Mesenchymal stem cell (in vitro differentiated cells and primary cell): ENCODE measurements around the gene RIF1. TPM values are rescaled to one million over a fixed set of nuclear protein-coding genes. Genes with fewer than 3 reads are reported as not detected.

Experiments used
- DNase-seq: peaks from one replicate; pipeline ENCODE4 v3.0.0-alpha.2; 2013
- H2AFZ ChIP-seq: one replicate; pipeline ENCODE4 v1.6.1; 2013; ENCODE audit warnings: low read depth, mild to moderate bottlenecking, control low read depth, inconsistent platforms, low read length, moderate library complexity
- H2AK5ac ChIP-seq: 2 replicates; pipeline ENCODE4 v1.6.1; 2013; ENCODE audit warnings: low read length, moderate library complexity, mild to moderate bottlenecking, inconsistent platforms; ENCODE audit not compliant: severe bottlenecking
- H2BK120ac ChIP-seq: one replicate; pipeline ENCODE4 v1.6.1; 2013; ENCODE audit warnings: low read depth, mild to moderate bottlenecking, inconsistent platforms, low read length, moderate library complexity
- H2BK12ac ChIP-seq, 2 experiments: one replicate each; pipeline ENCODE4 v1.6.1; 2013; ENCODE audit warnings: inconsistent platforms in 2 of 2, low read length in 2 of 2, mild to moderate bottlenecking in 2 of 2, moderate library complexity in 2 of 2, control low read depth in 1 of 2
- H2BK15ac ChIP-seq: one replicate; pipeline ENCODE4 v1.6.1; 2013; ENCODE audit warnings: mild to moderate bottlenecking, low read depth, inconsistent platforms; ENCODE audit not compliant: poor library complexity, severe bottlenecking
- H2BK5ac ChIP-seq: 2 replicates; pipeline ENCODE4 v1.6.1; 2013; ENCODE audit warnings: low read depth, mild to moderate bottlenecking, low read length, control low read depth, inconsistent platforms; ENCODE audit not compliant: poor library complexity, severe bottlenecking
- H3K14ac ChIP-seq, 2 experiments: one replicate each; pipeline ENCODE4 v1.6.1; 2013; ENCODE audit warnings: inconsistent platforms in 2 of 2, low read length in 2 of 2, control low read depth in 1 of 2, mild to moderate bottlenecking in 1 of 2, moderate library complexity in 1 of 2
- H3K18ac ChIP-seq, 2 experiments: one replicate each; pipeline ENCODE4 v1.6.1; 2013; ENCODE audit warnings: inconsistent platforms in 2 of 2, low read length in 2 of 2, control low read depth in 1 of 2, low read depth in 1 of 2, mild to moderate bottlenecking in 1 of 2
- H3K23ac ChIP-seq, 2 experiments: one replicate each; pipeline ENCODE4 v1.6.1; 2013; ENCODE audit warnings: inconsistent platforms in 2 of 2, low read length in 2 of 2, mild to moderate bottlenecking in 2 of 2, moderate library complexity in 2 of 2, control low read depth in 1 of 2
- H3K27ac ChIP-seq: 2 replicates; pipeline ENCODE4 v1.5.1; 2013; ENCODE audit warnings: mild to moderate bottlenecking, moderate library complexity, low read length, control low read depth, inconsistent platforms; ENCODE audit not compliant: poor library complexity, severe bottlenecking
- H3K27me3 ChIP-seq, 2 experiments: 2 replicates each; pipeline versions ENCODE4 v1.6.1 to v1.7.0; 2013; ENCODE audit warnings: low read length in 2 of 2, mild to moderate bottlenecking in 2 of 2, moderate library complexity in 2 of 2, control low read depth in 1 of 2, inconsistent platforms in 1 of 2; ENCODE audit not compliant: control insufficient read depth in 1 of 2, insufficient read depth in 1 of 2
- H3K36me3 ChIP-seq, 2 experiments: 2 replicates each; pipeline versions ENCODE4 v1.6.1 to v1.7.0; 2013; ENCODE audit warnings: low read length in 2 of 2, control low read depth in 1 of 2, inconsistent platforms in 1 of 2, low read depth in 1 of 2, mild to moderate bottlenecking in 1 of 2; ENCODE audit not compliant: insufficient read depth in 2 of 2, control insufficient read depth in 1 of 2
- H3K4ac ChIP-seq, 2 experiments: one replicate each; pipeline ENCODE4 v1.6.1; 2013; ENCODE audit warnings: inconsistent platforms in 2 of 2, low read length in 2 of 2, mild to moderate bottlenecking in 2 of 2, moderate library complexity in 2 of 2, control low read depth in 1 of 2, low read depth in 1 of 2
- H3K4me1 ChIP-seq: 2 replicates; pipeline ENCODE4 v1.6.1; 2013; ENCODE audit warnings: low read depth, low read length, control low read depth; ENCODE audit not compliant: control insufficient read depth, insufficient read depth
- H3K4me2 ChIP-seq: 2 replicates; pipeline ENCODE4 v1.6.1; 2013; ENCODE audit warnings: low read length, mild to moderate bottlenecking, inconsistent platforms; ENCODE audit not compliant: poor library complexity, severe bottlenecking
- H3K4me3 ChIP-seq, 2 experiments: 2 replicates each; pipeline versions ENCODE4 v1.5.1 to v1.7.0; 2013; ENCODE audit warnings: low read length in 2 of 2, mild to moderate bottlenecking in 2 of 2, control low read depth in 1 of 2, low read depth in 1 of 2; ENCODE audit not compliant: insufficient read depth in 1 of 2
- H3K79me1 ChIP-seq: replicated peaks from 2 replicates; pipeline ENCODE4 v1.6.1; 2013; ENCODE audit warnings: mild to moderate bottlenecking, control low read depth, low read length, inconsistent platforms; ENCODE audit not compliant: poor library complexity, severe bottlenecking
- H3K9ac ChIP-seq: 2 replicates; pipeline ENCODE4 v1.7.0; 2013; ENCODE audit warnings: mild to moderate bottlenecking, low read length, moderate library complexity
- H3K9me3 ChIP-seq: 2 replicates; pipeline ENCODE4 v1.7.0; 2013; ENCODE audit warnings: mild to moderate bottlenecking, low read length; ENCODE audit not compliant: control insufficient read depth
- H4K8ac ChIP-seq: one replicate; pipeline ENCODE4 v1.6.1; 2013; ENCODE audit warnings: inconsistent platforms, mild to moderate bottlenecking, low read length, moderate library complexity
- H4K91ac ChIP-seq: one replicate; pipeline ENCODE4 v1.6.1; 2013; ENCODE audit warnings: mild to moderate bottlenecking, low read length, inconsistent platforms
- WGBS: methylation state at CpG from one replicate; pipeline ENCODE4 v1.1.7; 2013; ENCODE audit warnings: mixed read lengths; 5-methylcytosine and 5-hydroxymethylcytosine counted together
- small RNA-seq: library from polyadenylated mRNA; stranded (forward); fragments of <200 nt; extraction: miRNeasy Mini kit (QIAGEN cat#:217004); gene quantifications from one replicate; pipeline ENCODE3, GENCODE V24; 2013; ENCODE audit warnings: low read depth

Gene RIF1

GRCh38 chr2:151525821-151526373, 116.2 kb downstream of the RIF1 start:
- Histone ChIP-seq H3K4ac (no peak overlapping the region), H2BK12ac (no peak overlapping the region), H3K79me1 (no peaks in the 10 kb centered on the region), H2AFZ (no peak overlapping the region), H3K27ac (no peak overlapping the region), H4K91ac (no peak overlapping the region), H3K27me3 (no peaks in the 10 kb centered on the region), H3K23ac (no peak overlapping the region), H2BK15ac (no peak overlapping the region), H3K4me1 (no peaks in the 10 kb centered on the region), H3K18ac (no peak overlapping the region), H3K14ac (no peak overlapping the region), H2BK120ac (no peak overlapping the region), H3K4me3 (no peak overlapping the region), H2AK5ac (no peak overlapping the region), H3K4me2 (no peak overlapping the region), H4K8ac (no peak overlapping the region), H3K9ac (no peak overlapping the region), H2BK5ac (no peak overlapping the region), H3K9me3 (no peaks in the 10 kb centered on the region), H3K36me3 (no peaks in the 10 kb centered on the region)
- no peak for DNase-seq
- WGBS = 98% methylated on average over 8 of the region's 9 CpGs

- Histone ChIP-seq H3K4ac (no peak overlapping the region), H3K27me3 (no peaks in the 10 kb centered on the region), H3K9ac (no peak overlapping the region), H2BK15ac (no peak overlapping the region), H3K14ac (no peak overlapping the region), H4K91ac (no peak overlapping the region), H3K4me1 (no peaks in the 10 kb centered on the region), H3K4me2 (no peak overlapping the region), H3K9me3 (no peaks in the 10 kb centered on the region), H2BK120ac (no peak overlapping the region), H3K27ac (no peak overlapping the region), H3K18ac (no peak overlapping the region), H3K23ac (no peak overlapping the region), H3K36me3 (no peaks in the 10 kb centered on the region), H2AK5ac (no peak overlapping the region), H3K79me1 (no peaks in the 10 kb centered on the region), H2AFZ (no peak overlapping the region), H4K8ac (no peak overlapping the region), H3K4me3 (no peak overlapping the region), H2BK5ac (no peak overlapping the region), H2BK12ac (no peak overlapping the region)
- WGBS = 96% methylated on average over 6 of the region's 6 CpGs
- no peak for DNase-seq
These were observed 116.9 kb downstream of the RIF1 start for GRCh38 chr2:151526572-151527090.

Small RNA genes within 50 kb of the gene (small RNA-seq; reads per million reads assigned to genes)
- gene MIR4773-1 = not detected
- not detected for gene RN7SL124P
